Measurements from ENCODE around the gene THY1. TPM values are rescaled to one million over a fixed set of nuclear protein-coding genes. Genes with fewer than 3 reads are reported as not detected.

Gene THY1
- polyA plus RNA-seq, 1 experiment, result 915 TPM

DNA sequence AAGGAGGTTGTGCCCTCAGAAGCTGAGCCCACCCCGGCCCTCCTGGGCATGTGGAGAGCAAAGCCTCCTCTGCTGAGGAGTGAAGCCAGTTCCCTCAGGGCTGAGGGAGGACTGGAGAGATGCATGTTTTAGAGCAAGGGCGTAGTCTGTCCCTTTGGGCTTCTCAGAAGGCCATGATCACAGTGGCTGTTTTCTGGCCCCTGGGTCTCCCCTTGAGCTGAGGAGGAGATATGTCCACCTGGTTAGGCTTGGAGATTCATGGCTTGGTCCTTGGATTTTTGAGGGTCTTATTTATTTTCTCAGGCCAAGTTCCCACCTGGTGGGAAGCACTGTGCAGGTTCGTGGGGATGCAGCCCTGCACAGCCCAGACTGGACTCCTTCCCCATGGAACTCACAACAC is 46.5 kb upstream of the THY1 start:
- CTCF ChIA-PET, result interaction anchor here (0.6 to 4.3 kb wide), 6 partner anchors 89 to 260 kb away, joined by 4 to 44 read pairs (median 9); partner anchors contain the start of genes NECTIN1 and USP2
- Histone ChIP-seq H3K4me3 (ENCODE audit: low read depth, low read length) (no peak overlapping the region), H3K27ac (ENCODE audit: low read depth, low read length) (no peak overlapping the region), H3K9me3 (ENCODE audit: control insufficient read depth, insufficient read depth, low read length) (peaks cover 6% of the 10 kb centered on the region; the same call in 1 of the 2 replicates), H3K27me3 (ENCODE audit: control insufficient read depth, insufficient read depth, low read length) (no peaks in the 10 kb centered on the region)
- POLR2A ChIA-PET, result interaction anchor here (0.6 to 1.8 kb wide), 4 partner anchors 9 to 132 kb away, joined by 4 to 13 read pairs (median 8); partner anchors contain the start of gene THY1
- TF ChIP-seq, protein P1, sequence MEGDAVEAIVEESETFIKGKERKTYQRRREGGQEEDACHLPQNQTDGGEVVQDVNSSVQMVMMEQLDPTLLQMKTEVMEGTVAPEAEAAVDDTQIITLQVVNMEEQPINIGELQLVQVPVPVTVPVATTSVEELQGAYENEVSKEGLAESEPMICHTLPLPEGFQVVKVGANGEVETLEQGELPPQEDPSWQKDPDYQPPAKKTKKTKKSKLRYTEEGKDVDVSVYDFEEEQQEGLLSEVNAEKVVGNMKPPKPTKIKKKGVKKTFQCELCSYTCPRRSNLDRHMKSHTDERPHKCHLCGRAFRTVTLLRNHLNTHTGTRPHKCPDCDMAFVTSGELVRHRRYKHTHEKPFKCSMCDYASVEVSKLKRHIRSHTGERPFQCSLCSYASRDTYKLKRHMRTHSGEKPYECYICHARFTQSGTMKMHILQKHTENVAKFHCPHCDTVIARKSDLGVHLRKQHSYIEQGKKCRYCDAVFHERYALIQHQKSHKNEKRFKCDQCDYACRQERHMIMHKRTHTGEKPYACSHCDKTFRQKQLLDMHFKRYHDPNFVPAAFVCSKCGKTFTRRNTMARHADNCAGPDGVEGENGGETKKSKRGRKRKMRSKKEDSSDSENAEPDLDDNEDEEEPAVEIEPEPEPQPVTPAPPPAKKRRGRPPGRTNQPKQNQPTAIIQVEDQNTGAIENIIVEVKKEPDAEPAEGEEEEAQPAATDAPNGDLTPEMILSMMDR (IDR thresholded peaks at IDR 0.05; ENCODE audit: low read depth, low read length), result no peak
- no peak for DNase-seq (ENCODE audit: low read depth, low spot score)

DNA sequence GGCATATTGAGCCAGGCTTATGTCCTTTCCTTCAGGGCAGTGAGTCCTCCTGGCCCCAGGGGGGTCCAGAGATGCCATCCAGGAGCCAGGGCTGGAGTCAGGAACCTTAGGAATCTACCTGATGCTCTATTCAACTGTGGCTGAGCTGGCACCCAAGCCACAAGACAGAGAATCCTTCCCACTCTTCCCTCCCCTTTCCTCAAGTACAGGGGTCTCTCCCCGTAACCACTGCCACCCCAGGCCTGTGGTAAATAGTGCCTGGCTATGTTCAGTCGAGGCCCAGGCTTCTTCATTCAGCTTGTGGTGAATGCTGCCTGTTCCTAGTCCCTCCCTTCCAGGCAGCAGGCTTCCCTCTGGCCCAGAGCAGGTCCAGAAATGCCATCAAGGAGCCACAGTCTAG is 45.5 kb upstream of the THY1 start:
- ChIA-PET CTCF (interaction anchor here (1.9 to 4.3 kb wide), 3 partner anchors 112 to 129 kb away, joined by 14 to 44 read pairs (median 16); partner anchors contain the start of gene C1QTNF5), POLR2A (no interaction called here)
- Histone ChIP-seq H3K4me3 (ENCODE audit: low read depth, low read length) (no peak overlapping the region), H3K27me3 (ENCODE audit: control insufficient read depth, insufficient read depth, low read length) (no peaks in the 10 kb centered on the region), H3K9me3 (ENCODE audit: control insufficient read depth, insufficient read depth, low read length) (peaks cover 6% of the 10 kb centered on the region; the same call in 1 of the 2 replicates), H3K27ac (ENCODE audit: low read depth, low read length) (no peak overlapping the region)
- no peak for DNase-seq (ENCODE audit: low read depth, low spot score)
- TF ChIP-seq, protein P1 (IDR thresholded peaks at IDR 0.05; ENCODE audit: low read depth, low read length), result no peak

DNA sequence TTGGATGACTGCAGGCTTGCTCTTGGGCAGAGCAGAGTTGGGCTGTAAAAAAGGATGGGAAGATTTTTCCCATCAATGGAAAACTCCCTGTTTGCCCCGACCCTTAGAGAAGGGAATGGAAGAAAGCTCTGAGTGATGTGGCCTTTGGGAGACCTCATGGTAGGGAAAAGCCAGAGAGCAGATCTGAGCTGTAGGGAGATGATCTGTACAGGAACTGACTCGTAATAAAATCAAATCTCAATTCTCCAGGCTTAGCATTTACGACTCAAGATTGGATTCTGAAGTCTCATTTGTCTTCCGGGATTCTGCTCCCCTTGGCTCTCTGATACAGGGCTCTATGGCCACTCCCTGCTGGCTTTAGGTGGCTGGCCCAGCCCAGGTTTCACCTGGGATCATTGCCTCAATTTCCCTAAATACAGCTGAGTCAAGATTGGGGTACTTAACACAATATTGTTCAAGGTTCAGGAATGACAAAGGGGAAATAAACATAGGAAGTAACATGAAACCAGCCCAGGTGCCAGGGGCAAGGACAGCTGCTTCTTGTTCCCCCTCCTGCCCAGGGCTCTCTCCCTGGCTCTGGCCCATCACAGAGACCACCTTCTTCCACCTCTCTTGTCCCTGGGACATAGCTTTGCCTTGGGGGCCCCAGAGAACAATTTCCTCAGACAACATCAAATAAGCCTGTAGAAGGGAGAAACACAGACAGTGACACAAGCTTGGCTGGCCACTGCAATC is 38.4 kb upstream of the THY1 start:
- no peak overlapping the region for H3K4me3 ChIP-seq (ENCODE audit: low read depth, low read length)
- TF ChIP-seq, protein P1 (IDR thresholded peaks at IDR 0.05; ENCODE audit: low read depth, low read length), result no peak
- H3K27me3 ChIP-seq (ENCODE audit: control insufficient read depth, insufficient read depth, low read length), result no peaks in the 10 kb centered on the region
- H3K27ac ChIP-seq (ENCODE audit: low read depth, low read length), result peak overlapping the region; percentile 98
- no peak for DNase-seq (ENCODE audit: low read depth, low spot score)
- H3K9me3 ChIP-seq (ENCODE audit: control insufficient read depth, insufficient read depth, low read length), result no peaks in the 10 kb centered on the region
- ChIA-PET CTCF (interaction anchor here (0.6 to 2.6 kb wide), 11 partner anchors 13 to 376 kb away, joined by 3 to 14 read pairs (median 4); partner anchors contain the start of gene USP2), POLR2A (interaction anchor here (0.6 to 1.7 kb wide), 7 partner anchors 9 to 124 kb away, joined by 3 to 9 read pairs (median 5); partner anchors contain the start of gene THY1)

DNA sequence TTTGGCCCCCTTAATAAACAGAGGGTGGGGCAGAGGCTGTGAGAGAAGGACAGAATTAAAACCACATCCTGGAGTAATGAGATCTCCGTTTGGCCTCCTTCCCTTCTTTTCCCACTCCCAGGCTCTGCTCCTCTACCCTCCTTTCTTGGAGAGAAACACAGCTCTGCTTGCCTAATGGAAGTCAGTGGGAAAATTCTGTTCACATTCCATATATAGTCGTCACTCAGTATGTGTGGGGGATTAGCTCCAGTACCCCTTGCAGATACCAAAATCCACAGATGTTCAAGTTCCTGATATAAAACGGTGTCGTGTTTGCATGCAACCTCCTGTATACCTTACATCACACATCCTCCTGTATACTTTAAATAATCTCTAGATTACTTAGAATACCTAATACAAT is 37.6 kb upstream of the THY1 start:
- Histone ChIP-seq H3K27me3 (ENCODE audit: control insufficient read depth, insufficient read depth, low read length) (no peaks in the 10 kb centered on the region), H3K4me3 (ENCODE audit: low read depth, low read length) (no peak overlapping the region), H3K27ac (ENCODE audit: low read depth, low read length) (peak overlapping the region; percentile 99), H3K9me3 (ENCODE audit: control insufficient read depth, insufficient read depth, low read length) (no peaks in the 10 kb centered on the region)
- ChIA-PET CTCF (interaction anchor here (0.6 to 2.6 kb wide), 4 partner anchors 57 to 375 kb away, joined by 3 to 14 read pairs (median 6); no protein-coding TSS in a partner anchor), POLR2A (interaction anchor here (1.0 to 1.7 kb wide), 5 partner anchors 10 to 123 kb away, joined by 5 to 9 read pairs (median 5); partner anchors contain the start of gene THY1)
- TF ChIP-seq, protein P1 (IDR thresholded peaks at IDR 0.05; ENCODE audit: low read depth, low read length), result no peak
- peak; percentile 95 for DNase-seq (ENCODE audit: low read depth, low spot score)

DNA sequence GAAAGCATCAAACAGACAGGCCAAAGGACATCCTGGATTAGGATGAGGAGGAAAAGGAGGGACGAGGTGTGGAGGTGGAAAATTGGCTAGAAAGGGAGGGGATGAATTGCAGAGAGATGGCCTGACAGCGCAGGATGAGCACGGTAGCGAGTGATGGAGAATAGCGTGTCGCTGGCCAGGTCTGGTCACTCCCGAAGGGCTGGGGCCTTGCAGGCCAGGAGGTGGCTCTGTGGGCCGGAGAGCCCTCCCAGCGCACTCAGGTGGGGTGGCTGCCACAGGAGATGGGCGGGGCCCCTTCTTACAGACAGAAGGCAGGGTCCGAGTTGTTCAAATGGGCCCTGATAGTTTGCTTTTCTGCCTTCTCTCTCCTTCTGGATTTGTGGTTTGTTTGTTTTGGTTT is 37.1 kb upstream of the THY1 start:
- CTCF ChIA-PET, result interaction anchor here (1.2 to 2.6 kb wide), 4 partner anchors 15 to 139 kb away, joined by 3 to 14 read pairs (median 6); no protein-coding TSS in a partner anchor
- Histone ChIP-seq H3K27ac (ENCODE audit: low read depth, low read length) (peak overlapping the region; percentile 99), H3K4me3 (ENCODE audit: low read depth, low read length) (no peak overlapping the region), H3K27me3 (ENCODE audit: control insufficient read depth, insufficient read depth, low read length) (no peaks in the 10 kb centered on the region), H3K9me3 (ENCODE audit: control insufficient read depth, insufficient read depth, low read length) (no peaks in the 10 kb centered on the region)
- DNase-seq (ENCODE audit: low read depth, low spot score), result no peak
- TF ChIP-seq, protein P1 (IDR thresholded peaks at IDR 0.05; ENCODE audit: low read depth, low read length), result no peak
- POLR2A ChIA-PET, result interaction anchor here (1.0 to 1.7 kb wide), 6 partner anchors 10 to 122 kb away, joined by 5 to 9 read pairs (median 5); partner anchors contain the start of gene THY1
